Heart left ventricle (tissue), 13 donors: ENCODE data around the gene FNDC10.

ENCODE experiments used
- POLR2A ChIP-seq, 2 donors: fragments of 450-650 bp; IDR thresholded peaks; one replicate each; pipeline ENCODE4 v1.6.1; 2017; ENCODE audit warnings: antibody characterized with exemption in 2 of 2, mild to moderate bottlenecking in 2 of 2, moderate library complexity in 2 of 2
- TF ChIP-seq, protein P1 (sequence below), 12 donors: fragments of 200-600 bp; sonication (generic) in 4 of 12; IDR thresholded peaks; one replicate each; pipeline versions ENCODE4 v1.5.0 to v1.8.0; 2018 to 2022; ENCODE audit warnings: antibody characterized with exemption in 12 of 12, mild to moderate bottlenecking in 5 of 12
- donor health status: ischemic (EF 13 %, LVEDD 7.1; RV severe dilation, severe dysfunction).
- donor health status: DM: no; HTN: yes; CAD: no.
- donor health status: DM: no; HTN: no; CAD: no.
- donor health status: ischemic (EF 25% LVEDD 6.9; RV normal size, moderate dysfunction).
- donor health status: ischemic (EF 25% LVEDD 5.7; RV mildly dilated, moderate dysfunction).
- donor health status: ischemic (EF 35%, LVEDD 5.7; RV mildly dilated, moderate dysfunction).
- donor health status: nonischemic (EF 11% LVEDD 7.7; RV severe dilation, severe dysfunction).
- donor health status: DM: yes; HTN: yes; CAD: no.
- donor health status: PGD.
- donor health status: ischemic (EF 29% LVEDD 5.4; RV normal size, mild dysfunction).
- donor health status: nonischemic (EF 23%, LVEDD 6.1; RV moderate dilation, normal function).

DNA sequence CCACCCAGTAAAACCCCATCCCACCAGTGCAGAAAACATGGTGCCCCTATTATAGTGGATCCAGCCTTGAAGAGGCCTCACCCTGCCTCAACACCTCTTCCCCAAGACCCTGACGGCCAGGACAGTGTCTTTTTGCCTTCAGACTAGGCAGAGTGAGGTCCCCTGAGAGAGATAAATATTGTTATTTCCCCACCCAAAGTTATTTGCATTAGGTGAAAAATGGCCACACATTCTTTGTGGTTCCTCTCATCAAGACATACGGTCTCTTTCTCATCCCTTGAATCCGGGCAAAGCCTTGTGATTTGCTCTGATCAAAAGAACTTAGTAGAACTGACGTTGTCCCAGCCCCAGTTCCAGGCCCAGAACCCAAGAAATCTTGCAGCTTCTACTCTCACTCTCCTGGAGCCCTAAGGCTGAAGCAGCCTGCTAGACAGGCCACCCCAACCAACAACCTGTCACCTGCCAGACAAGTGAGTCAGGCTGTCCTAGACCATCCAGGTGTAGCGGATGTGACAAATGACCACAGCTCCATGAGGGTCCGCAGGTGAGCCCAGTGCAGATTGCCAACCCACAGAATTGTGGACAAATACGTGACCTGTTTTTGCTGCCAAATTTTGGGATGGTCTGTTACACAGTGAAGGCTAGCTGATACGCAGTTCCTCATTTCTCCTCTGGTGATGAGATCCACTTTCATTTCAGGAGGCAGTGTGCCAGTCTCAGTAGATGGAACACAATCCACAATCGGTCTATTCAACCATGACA lies 17.2 kb downstream of the FNDC10 start:
- TF ChIP-seq, protein P1, sequence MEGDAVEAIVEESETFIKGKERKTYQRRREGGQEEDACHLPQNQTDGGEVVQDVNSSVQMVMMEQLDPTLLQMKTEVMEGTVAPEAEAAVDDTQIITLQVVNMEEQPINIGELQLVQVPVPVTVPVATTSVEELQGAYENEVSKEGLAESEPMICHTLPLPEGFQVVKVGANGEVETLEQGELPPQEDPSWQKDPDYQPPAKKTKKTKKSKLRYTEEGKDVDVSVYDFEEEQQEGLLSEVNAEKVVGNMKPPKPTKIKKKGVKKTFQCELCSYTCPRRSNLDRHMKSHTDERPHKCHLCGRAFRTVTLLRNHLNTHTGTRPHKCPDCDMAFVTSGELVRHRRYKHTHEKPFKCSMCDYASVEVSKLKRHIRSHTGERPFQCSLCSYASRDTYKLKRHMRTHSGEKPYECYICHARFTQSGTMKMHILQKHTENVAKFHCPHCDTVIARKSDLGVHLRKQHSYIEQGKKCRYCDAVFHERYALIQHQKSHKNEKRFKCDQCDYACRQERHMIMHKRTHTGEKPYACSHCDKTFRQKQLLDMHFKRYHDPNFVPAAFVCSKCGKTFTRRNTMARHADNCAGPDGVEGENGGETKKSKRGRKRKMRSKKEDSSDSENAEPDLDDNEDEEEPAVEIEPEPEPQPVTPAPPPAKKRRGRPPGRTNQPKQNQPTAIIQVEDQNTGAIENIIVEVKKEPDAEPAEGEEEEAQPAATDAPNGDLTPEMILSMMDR (IDR thresholded peaks at IDR 0.05), result no peak
- TF ChIP-seq POLR2A (IDR thresholded peaks at IDR 0.05), result no peak
